Astrocyte of the cerebellum (primary cell): Measurements from ENCODE around the gene EIF2S2.

Source experiments
- DNase-seq: peaks from one replicate; pipeline ENCODE4 v3.0.0-alpha.2; 2011; ENCODE audit warnings: low read depth
- H3K4me3 ChIP-seq: 2 replicates; pipeline ENCODE4 v1.5.1; 2011; ENCODE audit warnings: mild to moderate bottlenecking, low read depth, low read length, moderate library complexity
- CTCF ChIP-seq: IDR thresholded peaks from 2 replicates; pipeline ENCODE4 v1.5.1; 2012; ENCODE audit warnings: low read length, low read depth, moderate library complexity, mild to moderate bottlenecking; ENCODE audit errors: missing control alignments
- in situ Hi-C: cut with HindIII; loops from 2 replicates; pipeline ENCODE4 v1.10.0; 2017; ENCODE audit warnings: low sequenced_read_pairs

Gene EIF2S2

GRCh38 chr20:34108616-34109174 is 3.3 kb downstream of the EIF2S2 start:
- TF ChIP-seq CTCF: no peak
- in situ Hi-C loops: loop anchor here (5.0 kb wide), 1 partner anchor 36 kb away; no protein-coding TSS in a partner anchor
- H3K4me3 ChIP-seq: no peak overlapping the region
- no peak for DNase-seq

DNA sequence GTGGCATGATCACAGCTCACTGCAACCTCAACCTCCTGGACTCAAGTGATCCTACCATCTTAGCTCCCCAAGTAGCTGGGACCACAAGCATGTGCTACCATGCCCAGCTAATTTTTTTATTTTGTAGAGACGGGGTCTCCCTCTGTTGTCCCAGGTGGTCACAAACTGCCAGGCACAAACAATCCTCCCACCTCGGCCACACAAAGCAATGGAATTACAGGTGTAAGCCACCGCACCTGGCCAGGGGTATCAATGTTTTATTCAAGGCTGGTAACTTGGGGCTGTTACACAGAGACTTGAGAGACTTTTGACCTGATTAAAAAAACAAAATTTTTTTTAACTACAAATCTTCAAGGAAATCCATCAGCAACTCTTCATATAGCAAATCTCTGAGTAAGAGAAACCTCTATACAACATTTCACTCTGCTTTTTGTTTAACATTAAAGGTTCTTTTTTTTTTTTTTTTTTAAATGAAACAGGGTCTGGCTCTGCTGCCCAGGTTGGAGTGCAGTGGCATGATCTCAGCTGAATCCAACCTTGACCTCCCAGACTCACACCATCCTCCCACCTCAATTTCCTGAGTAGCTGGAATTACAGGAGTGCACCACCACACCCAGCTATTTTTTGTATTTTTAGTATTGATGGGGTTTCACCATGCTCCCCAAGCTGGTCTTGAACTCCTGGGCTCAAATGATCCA is 5.9 kb downstream of the EIF2S2 start:
- no peak overlapping the region for H3K4me3 ChIP-seq
- in situ Hi-C loops: loop anchor here (5.0 kb wide), 1 partner anchor 34 kb away; no protein-coding TSS in a partner anchor
- no peak for TF ChIP-seq CTCF
- DNase-seq: no peak

GRCh38 chr20:34104059-34104458 is 8.0 kb downstream of the EIF2S2 start:
- no peak overlapping the region for H3K4me3 ChIP-seq
- TF ChIP-seq CTCF: no peak
- in situ Hi-C loops: no loop called here
- no peak for DNase-seq

DNA sequence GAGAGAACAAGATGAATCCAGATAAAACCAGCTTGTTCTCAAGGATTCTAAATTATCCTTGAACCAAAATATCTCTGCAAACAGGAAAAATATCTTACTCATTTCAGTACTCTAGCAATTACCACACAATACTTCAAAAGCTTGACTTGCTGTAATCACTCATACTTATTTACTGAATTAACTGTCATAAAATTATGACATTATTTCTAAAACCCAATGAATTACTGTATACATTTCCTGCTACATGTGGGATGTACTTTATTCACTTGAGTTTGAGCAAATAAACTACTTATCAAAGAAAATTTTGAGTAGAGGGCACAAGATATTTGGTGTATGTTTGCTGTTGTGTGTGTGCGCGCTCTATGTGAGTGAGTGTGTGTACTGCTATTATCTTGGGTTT is 9.7 kb downstream of the EIF2S2 start:
- no peak for TF ChIP-seq CTCF

GRCh38 chr20:34100576-34100975 is 11.5 kb downstream of the EIF2S2 start:
- no peak for TF ChIP-seq CTCF
- no peak for DNase-seq
- H3K4me3 ChIP-seq: no peak overlapping the region
- in situ Hi-C loops: no loop called here

More for the DNA sequence above, 9.7 kb downstream of the EIF2S2 start:
- no peak overlapping the region for H3K4me3 ChIP-seq
- DNase-seq: no peak
- in situ Hi-C loops: no loop called here

- in situ Hi-C loops: no loop called here
- no peak for TF ChIP-seq CTCF
- no peak overlapping the region for H3K4me3 ChIP-seq
- DNase-seq: no peak
These were observed 12.4 kb downstream of the EIF2S2 start for GRCh38 chr20:34099675-34100074.
